Measurements from ENCODE around the gene DACH1.
"Not testable (repeated sequence)": the region's sequence is repeated elsewhere in the genome, so short reads cannot be mapped to it uniquely, and the experiment has no call there.

DACH1 gene

GRCh38 chr13:71786875-71787274 lies 80.1 kb downstream of the DACH1 start:
- H4K12ac ChIP-seq (ENCODE audit: low read depth, low read length), result no peak overlapping the region
- no peak overlapping the region for H3K9ac ChIP-seq (ENCODE audit: low read length)
- H3K27ac ChIP-seq (ENCODE audit: low read depth, low read length), result no peak overlapping the region
- no peak overlapping the region for H3K4ac ChIP-seq (ENCODE audit: low read depth, low read length)
- H3K4me1 ChIP-seq (ENCODE audit: control insufficient read depth in 1 of 2, insufficient read depth in 2 of 2, low read length in 2 of 2), result no peaks in the 10 kb centered on the region
- no peak overlapping the region for H3K4me3 ChIP-seq (ENCODE audit: low read depth, low read length)
- no peak overlapping the region for H3K4me2 ChIP-seq (ENCODE audit: low read length)
- H2AK5ac ChIP-seq (ENCODE audit: low read length), result no peak overlapping the region
- no peak overlapping the region for H3K14ac ChIP-seq (ENCODE audit: low read length)
- H2AFZ ChIP-seq (ENCODE audit: insufficient read depth, low read length, poor library complexity), result no peak overlapping the region
- no peak overlapping the region for H3K23ac ChIP-seq (ENCODE audit: low read length)
- no peak overlapping the region for H2BK5ac ChIP-seq (ENCODE audit: low read depth, low read length, poor library complexity)
- H4K91ac ChIP-seq (ENCODE audit: low read depth, low read length), result no peak overlapping the region
- no peaks in the 10 kb centered on the region for H3K9me3 ChIP-seq (ENCODE audit: insufficient read depth, low read depth, low read length)
- H3K79me1 ChIP-seq (ENCODE audit: low read length), result no peaks in the 10 kb centered on the region
- no peaks in the 10 kb centered on the region for H3K27me3 ChIP-seq (ENCODE audit: insufficient read depth, low read length)
- H3K18ac ChIP-seq (ENCODE audit: low read length), result no peak overlapping the region
- no peak for DNase-seq
- H2BK120ac ChIP-seq (ENCODE audit: insufficient read depth, low read length, poor library complexity), result no peak overlapping the region
- no peak overlapping the region for H4K8ac ChIP-seq (ENCODE audit: low read depth, low read length)
- no peaks in the 10 kb centered on the region for H3K36me3 ChIP-seq (ENCODE audit: control insufficient read depth in 1 of 2, insufficient read depth in 2 of 2, low read length in 2 of 2)
- no peak overlapping the region for H2BK12ac ChIP-seq (ENCODE audit: low read length)
- no peaks in the 10 kb centered on the region for H3K79me2 ChIP-seq (ENCODE audit: control insufficient read depth, insufficient read depth, low read length, poor library complexity)
- WGBS (ENCODE audit: extremely low coverage, insufficient coverage, insufficient read length), result no CpG with 5 or more reads among the region's 4 CpGs

- Histone ChIP-seq H3K14ac (ENCODE audit: low read length) (no peak overlapping the region), H3K4me2 (ENCODE audit: low read length) (no peak overlapping the region), H4K12ac (ENCODE audit: low read depth, low read length) (no peak overlapping the region), H4K91ac (ENCODE audit: low read depth, low read length) (no peak overlapping the region), H3K36me3 (ENCODE audit: control insufficient read depth in 1 of 2, insufficient read depth in 2 of 2, low read length in 2 of 2) (no peaks in the 10 kb centered on the region), H3K4me3 (ENCODE audit: low read depth, low read length) (no peak overlapping the region), H3K79me2 (ENCODE audit: control insufficient read depth, insufficient read depth, low read length, poor library complexity) (no peaks in the 10 kb centered on the region), H3K9ac (ENCODE audit: low read length) (no peak overlapping the region), H3K79me1 (ENCODE audit: low read length) (no peaks in the 10 kb centered on the region), H2AFZ (ENCODE audit: insufficient read depth, low read length, poor library complexity) (no peak overlapping the region), H3K23ac (ENCODE audit: low read length) (no peak overlapping the region), H2BK5ac (ENCODE audit: low read depth, low read length, poor library complexity) (no peak overlapping the region), H3K9me3 (ENCODE audit: insufficient read depth, low read depth, low read length) (no peaks in the 10 kb centered on the region), H3K27me3 (ENCODE audit: insufficient read depth, low read length) (no peaks in the 10 kb centered on the region), H2AK5ac (ENCODE audit: low read length) (no peak overlapping the region), H3K4ac (ENCODE audit: low read depth, low read length) (no peak overlapping the region), H4K8ac (ENCODE audit: low read depth, low read length) (no peak overlapping the region), H3K27ac (ENCODE audit: low read depth, low read length) (no peak overlapping the region), H2BK12ac (ENCODE audit: low read length) (no peak overlapping the region), H3K4me1 (ENCODE audit: control insufficient read depth in 1 of 2, insufficient read depth in 2 of 2, low read length in 2 of 2) (no peaks in the 10 kb centered on the region), H3K18ac (ENCODE audit: low read length) (no peak overlapping the region), H2BK120ac (ENCODE audit: insufficient read depth, low read length, poor library complexity) (no peak overlapping the region)
- no CpG with 5 or more reads among the region's 2 CpGs for WGBS (ENCODE audit: extremely low coverage, insufficient coverage, insufficient read length)
- DNase-seq, result no peak
Measured at GRCh38 chr13:71785361-71785760, 81.6 kb downstream of the DACH1 start.

- H3K79me2 ChIP-seq (ENCODE audit: control insufficient read depth, insufficient read depth, low read length, poor library complexity), result no peaks in the 10 kb centered on the region
- H3K4me3 ChIP-seq (ENCODE audit: low read depth, low read length), result no peak overlapping the region
Measured at GRCh38 chr13:71780546-71780945, 86.5 kb downstream of the DACH1 start.

GRCh38 chr13:71778998-71779397 lies 88.0 kb downstream of the DACH1 start:
- not testable (repeated sequence) for H3K9me3 ChIP-seq (ENCODE audit: insufficient read depth, low read depth, low read length); H4K12ac ChIP-seq (ENCODE audit: low read depth, low read length); H3K27ac ChIP-seq (ENCODE audit: low read depth, low read length); H4K8ac ChIP-seq (ENCODE audit: low read depth, low read length); H3K79me1 ChIP-seq (ENCODE audit: low read length); H2BK120ac ChIP-seq (ENCODE audit: insufficient read depth, low read length, poor library complexity); H3K27me3 ChIP-seq (ENCODE audit: insufficient read depth, low read length); H2BK12ac ChIP-seq (ENCODE audit: low read length); H2AK5ac ChIP-seq (ENCODE audit: low read length); H3K18ac ChIP-seq (ENCODE audit: low read length); H3K4ac ChIP-seq (ENCODE audit: low read depth, low read length); H3K36me3 ChIP-seq (ENCODE audit: control insufficient read depth in 1 of 2, insufficient read depth in 2 of 2, low read length in 2 of 2); H3K23ac ChIP-seq (ENCODE audit: low read length); H2BK5ac ChIP-seq (ENCODE audit: low read depth, low read length, poor library complexity); H3K4me1 ChIP-seq (ENCODE audit: control insufficient read depth in 1 of 2, insufficient read depth in 2 of 2, low read length in 2 of 2); H3K9ac ChIP-seq (ENCODE audit: low read length); H4K91ac ChIP-seq (ENCODE audit: low read depth, low read length); H3K4me2 ChIP-seq (ENCODE audit: low read length); DNase-seq; H2AFZ ChIP-seq (ENCODE audit: insufficient read depth, low read length, poor library complexity); H3K4me3 ChIP-seq (ENCODE audit: low read depth, low read length); H3K14ac ChIP-seq (ENCODE audit: low read length); H3K79me2 ChIP-seq (ENCODE audit: control insufficient read depth, insufficient read depth, low read length, poor library complexity)
- WGBS (ENCODE audit: extremely low coverage, insufficient coverage, insufficient read length), result no CpG with 5 or more reads among the region's 11 CpGs

More at GRCh38 chr13:71780546-71780945, 86.5 kb downstream of the DACH1 start:
- DNase-seq, result no peak
- no peak overlapping the region for H3K9ac ChIP-seq (ENCODE audit: low read length)
- no peak overlapping the region for H4K91ac ChIP-seq (ENCODE audit: low read depth, low read length)
- no peaks in the 10 kb centered on the region for H3K4me1 ChIP-seq (ENCODE audit: control insufficient read depth in 1 of 2, insufficient read depth in 2 of 2, low read length in 2 of 2)
- no peak overlapping the region for H4K8ac ChIP-seq (ENCODE audit: low read depth, low read length)
- no peak overlapping the region for H3K27ac ChIP-seq (ENCODE audit: low read depth, low read length)
- no peaks in the 10 kb centered on the region for H3K36me3 ChIP-seq (ENCODE audit: control insufficient read depth in 1 of 2, insufficient read depth in 2 of 2, low read length in 2 of 2)
- H3K4me2 ChIP-seq (ENCODE audit: low read length), result no peak overlapping the region
- no peak overlapping the region for H2BK120ac ChIP-seq (ENCODE audit: insufficient read depth, low read length, poor library complexity)
- H3K27me3 ChIP-seq (ENCODE audit: insufficient read depth, low read length), result no peaks in the 10 kb centered on the region
- H3K79me1 ChIP-seq (ENCODE audit: low read length), result no peaks in the 10 kb centered on the region
- H3K9me3 ChIP-seq (ENCODE audit: insufficient read depth, low read depth, low read length), result no peaks in the 10 kb centered on the region
- H2AK5ac ChIP-seq (ENCODE audit: low read length), result no peak overlapping the region
- H3K14ac ChIP-seq (ENCODE audit: low read length), result no peak overlapping the region
- no peak overlapping the region for H2BK5ac ChIP-seq (ENCODE audit: low read depth, low read length, poor library complexity)
- no peak overlapping the region for H2BK12ac ChIP-seq (ENCODE audit: low read length)
- H3K4ac ChIP-seq (ENCODE audit: low read depth, low read length), result no peak overlapping the region
- H3K18ac ChIP-seq (ENCODE audit: low read length), result no peak overlapping the region
- no peak overlapping the region for H3K23ac ChIP-seq (ENCODE audit: low read length)
- H2AFZ ChIP-seq (ENCODE audit: insufficient read depth, low read length, poor library complexity), result no peak overlapping the region
- WGBS (ENCODE audit: extremely low coverage, insufficient coverage, insufficient read length), result no CpG with 5 or more reads among the region's 5 CpGs
- H4K12ac ChIP-seq (ENCODE audit: low read depth, low read length), result no peak overlapping the region
